Activated B cell treated with CpG ODN at 0.5 μM for 24 hours (primary cell): ENCODE measurements around the gene SLC25A29. TPM values are rescaled to one million over a fixed set of nuclear protein-coding genes. Genes with fewer than 3 reads are reported as not detected.

Experiments
- ATAC-seq: fragments of 200-7000 bp; cut with Tn5 transposase; one replicate; pipeline ENCODE4 v1.10.0; 2021; ENCODE audit warnings: low read depth, mild to moderate bottlenecking, moderate library complexity
- CTCF ChIA-PET: fragments of 350-600 bp; sonication (Branson Sonifier 250); formaldehyde crosslinking; loops from one replicate; lab custom pipeline; 2021; ENCODE audit warnings: antibody characterized with exemption; lab: Charles Lee
- POLR2A ChIA-PET: fragments of 350-600 bp; sonication (Branson Sonifier 250); formaldehyde crosslinking; loops from one replicate; lab custom pipeline; 2021; ENCODE audit warnings: antibody characterized with exemption; lab: Charles Lee
- DNase-seq: peaks from one replicate; pipeline ENCODE4 v3.0.0; 2022
- H3K27ac Mint-ChIP-seq: one replicate; pipeline ENCODE4 v1.8.0; 2020; ENCODE audit warnings: mixed read lengths
- H3K27me3 Mint-ChIP-seq: one replicate; pipeline ENCODE4 v1.8.0; 2021; ENCODE audit warnings: mixed read lengths
- H3K36me3 Mint-ChIP-seq: one replicate; pipeline ENCODE4 v1.8.0; 2021; ENCODE audit warnings: low read depth, mixed read lengths
- H3K4me1 Mint-ChIP-seq: one replicate; pipeline ENCODE4 v1.8.0; 2021; ENCODE audit warnings: mixed read lengths
- H3K4me3 Mint-ChIP-seq: one replicate; pipeline ENCODE4 v1.8.0; 2020; ENCODE audit warnings: mild to moderate bottlenecking, mixed read lengths
- H3K9me3 Mint-ChIP-seq: one replicate; pipeline ENCODE4 v1.8.0; 2020; ENCODE audit warnings: mixed read lengths
- CTCF ChIP-seq: fragments of 200-600 bp; IDR thresholded peaks from one replicate; pipeline ENCODE4 v1.8.0; 2022; ENCODE audit warnings: antibody characterized with exemption, mild to moderate bottlenecking
- intact Hi-C: fragments of 100-400 bp; cut with micrococcal nuclease; formaldehyde crosslinking; loops from one replicate; pipeline ENCODE4 v1.15.1; 2024
- total RNA-seq: library from RNA; stranded (reverse); gene quantifications from 2 replicates; pipeline ENCODE4 v1.2.3, GENCODE V29; 2022

Gene SLC25A29
- total RNA-seq, 1 donor from 2014 or later = 28.8 TPM

- ATAC-seq (no peak), DNase-seq (no peak)
- intact Hi-C loops = loop anchor here (1.0 kb wide), 1 partner anchor 10 kb away; no protein-coding TSS in a partner anchor
- CTCF ChIA-PET = interaction anchor here (2.2 kb wide), 1 partner anchor 9 kb away, joined by 8 read pairs; no protein-coding TSS in a partner anchor
- H3K36me3 Mint-ChIP-seq = peaks cover 2% of the 10 kb centered on the region
- no peaks in the 10 kb centered on the region for H3K27me3 Mint-ChIP-seq
- TF ChIP-seq CTCF = no peak
- POLR2A ChIA-PET = interaction anchor here (2.3 kb wide), 1 partner anchor 10 kb away, joined by 14 read pairs; no protein-coding TSS in a partner anchor
- no peak overlapping the region for H3K4me3 Mint-ChIP-seq
- no peak overlapping the region for H3K27ac Mint-ChIP-seq
- H3K9me3 Mint-ChIP-seq = no peaks in the 10 kb centered on the region
- H3K4me1 Mint-ChIP-seq = peaks cover 60% of the 10 kb centered on the region
These were observed 11.3 kb downstream of the SLC25A29 start for GRCh38 chr14:100294963-100295330.

GRCh38 chr14:100294213-100294962 lies 11.9 kb downstream of the SLC25A29 start:
- ChIA-PET POLR2A (interaction anchor here (0.5 to 2.3 kb wide), 4 partner anchors 9 to 27 kb away, joined by 3 to 14 read pairs (median 4); no protein-coding TSS in a partner anchor), CTCF (interaction anchor here (2.2 kb wide), 1 partner anchor 9 kb away, joined by 8 read pairs; no protein-coding TSS in a partner anchor)
- DNase-seq = no peak
- Mint-ChIP-seq H3K27me3 (no peaks in the 10 kb centered on the region), H3K4me1 (peaks cover 55% of the 10 kb centered on the region), H3K36me3 (peaks cover 2% of the 10 kb centered on the region), H3K9me3 (no peaks in the 10 kb centered on the region), H3K27ac (peak overlapping the region; percentile 36), H3K4me3 (peak overlapping the region; percentile 3)
- peak; percentile 71 for ATAC-seq
- intact Hi-C loops = loop anchor here (1.0 kb wide), 1 partner anchor 9 kb away; no protein-coding TSS in a partner anchor
- TF ChIP-seq CTCF = no peak

- DNase-seq = no peak
- Mint-ChIP-seq H3K4me1 (peaks cover 51% of the 10 kb centered on the region), H3K36me3 (peaks cover 2% of the 10 kb centered on the region), H3K4me3 (no peak overlapping the region), H3K27ac (peak overlapping the region; percentile 36), H3K9me3 (no peaks in the 10 kb centered on the region), H3K27me3 (no peaks in the 10 kb centered on the region)
- ChIA-PET CTCF (interaction anchor here (2.2 kb wide), 1 partner anchor 8 kb away, joined by 8 read pairs; no protein-coding TSS in a partner anchor), POLR2A (interaction anchor here (0.5 to 2.3 kb wide), 4 partner anchors 8 to 26 kb away, joined by 3 to 14 read pairs (median 4); no protein-coding TSS in a partner anchor)
- intact Hi-C loops = loop anchor here (1.0 kb wide), 1 partner anchor 8 kb away; no protein-coding TSS in a partner anchor
- ATAC-seq = no peak
- TF ChIP-seq CTCF = no peak
These were observed 12.6 kb downstream of the SLC25A29 start for GRCh38 chr14:100293497-100294212.

- DNase-seq (no peak), ATAC-seq (no peak)
- ChIA-PET POLR2A (no interaction called here), CTCF (no interaction called here)
- no peak overlapping the region for H3K4me3 Mint-ChIP-seq
- H3K4me1 Mint-ChIP-seq = peaks cover 45% of the 10 kb centered on the region
- no peak for TF ChIP-seq CTCF
- no peaks in the 10 kb centered on the region for H3K9me3 Mint-ChIP-seq
- H3K36me3 Mint-ChIP-seq = peaks cover 2% of the 10 kb centered on the region
- intact Hi-C loops = no loop called here
- H3K27ac Mint-ChIP-seq = no peak overlapping the region
- no peaks in the 10 kb centered on the region for H3K27me3 Mint-ChIP-seq
These were observed 13.3 kb downstream of the SLC25A29 start for GRCh38 chr14:100292776-100293461.
